WTC11 (cell line): ENCODE results near the gene TMOD3.

Source experiments
- CTCF ChIP-seq: fragments of 200-600 bp; IDR thresholded peaks from 2 replicates; pipeline ENCODE4 v1.8.0; 2022; ENCODE audit warnings: antibody characterized with exemption
- GTF2I ChIP-seq: fragments of 250-450 bp; sonication (Bioruptor Pico); conservative IDR thresholded peaks from 2 replicates; pipeline ENCODE4 v1.4.0; 2021; ENCODE audit warnings: mild to moderate bottlenecking
- IRF2 ChIP-seq: sonication (generic); formaldehyde crosslinking; IDR thresholded peaks from 2 replicates; pipeline ENCODE4 v1.8.0; 2022; ENCODE audit warnings: low read depth, missing genetic modification reagents, borderline replicate concordance
- JUN ChIP-seq: sonication (generic); formaldehyde crosslinking; IDR thresholded peaks from 2 replicates; pipeline ENCODE4 v1.8.0; 2023; ENCODE audit warnings: mild to moderate bottlenecking, missing genetic modification reagents
- NR1H2 ChIP-seq: sonication (generic); formaldehyde crosslinking; IDR thresholded peaks from 2 replicates; pipeline ENCODE4 v1.9.0; 2021; ENCODE audit warnings: mild to moderate bottlenecking, moderate library complexity, missing genetic modification reagents
- ZMAT4 ChIP-seq: fragments of 250-450 bp; sonication (Bioruptor Pico); IDR thresholded peaks from 2 replicates; pipeline ENCODE4 v1.9.0; 2021; ENCODE audit warnings: mild to moderate bottlenecking
- ZNF121 ChIP-seq: sonication (generic); formaldehyde crosslinking; IDR thresholded peaks from 2 replicates; pipeline ENCODE4 v1.8.0; 2023; ENCODE audit warnings: missing genetic modification reagents
- ZNF138 ChIP-seq: sonication (generic); formaldehyde crosslinking; conservative IDR thresholded peaks from 2 replicates; pipeline ENCODE4 v1.8.1; 2022; ENCODE audit warnings: mild to moderate bottlenecking, moderate library complexity, missing genetic modification reagents
- TF ChIP-seq, protein P1 (sequence below): sonication (generic); formaldehyde crosslinking; IDR thresholded peaks from 2 replicates; pipeline ENCODE4 v1.8.0; 2022; ENCODE audit warnings: mild to moderate bottlenecking, missing genetic modification reagents
- TF ChIP-seq, protein P2 (sequence below): sonication (generic); formaldehyde crosslinking; IDR thresholded peaks from 2 replicates; pipeline ENCODE4 v1.8.1; 2022; ENCODE audit warnings: low read depth, mild to moderate bottlenecking, moderate library complexity, missing genetic modification reagents, borderline replicate concordance
- TF ChIP-seq, protein P3 (sequence below): sonication (generic); formaldehyde crosslinking; IDR thresholded peaks from 2 replicates; pipeline ENCODE4 v1.8.0; 2022; ENCODE audit warnings: mild to moderate bottlenecking, missing genetic modification reagents
- TF ChIP-seq, protein P4 (sequence below): sonication (generic); formaldehyde crosslinking; IDR thresholded peaks from 2 replicates; pipeline ENCODE4 v1.8.1; 2022; ENCODE audit warnings: low read depth, missing genetic modification reagents, borderline replicate concordance

GRCh38 chr15:51887887-51888592 is 58.6 kb downstream of the TMOD3 start:
- TF ChIP-seq, protein P1, sequence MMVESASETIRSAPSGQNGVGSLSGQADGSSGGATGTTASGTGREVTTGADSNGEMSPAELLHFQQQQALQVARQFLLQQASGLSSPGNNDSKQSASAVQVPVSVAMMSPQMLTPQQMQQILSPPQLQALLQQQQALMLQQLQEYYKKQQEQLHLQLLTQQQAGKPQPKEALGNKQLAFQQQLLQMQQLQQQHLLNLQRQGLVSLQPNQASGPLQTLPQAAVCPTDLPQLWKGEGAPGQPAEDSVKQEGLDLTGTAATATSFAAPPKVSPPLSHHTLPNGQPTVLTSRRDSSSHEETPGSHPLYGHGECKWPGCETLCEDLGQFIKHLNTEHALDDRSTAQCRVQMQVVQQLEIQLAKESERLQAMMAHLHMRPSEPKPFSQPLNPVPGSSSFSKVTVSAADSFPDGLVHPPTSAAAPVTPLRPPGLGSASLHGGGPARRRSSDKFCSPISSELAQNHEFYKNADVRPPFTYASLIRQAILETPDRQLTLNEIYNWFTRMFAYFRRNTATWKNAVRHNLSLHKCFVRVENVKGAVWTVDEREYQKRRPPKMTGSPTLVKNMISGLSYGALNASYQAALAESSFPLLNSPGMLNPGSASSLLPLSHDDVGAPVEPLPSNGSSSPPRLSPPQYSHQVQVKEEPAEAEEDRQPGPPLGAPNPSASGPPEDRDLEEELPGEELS = no peak
- TF ChIP-seq CTCF (no peak), ZMAT4 (CRISPR knock-in tag) (no peak), GTF2I (CRISPR knock-in tag) (no peak), IRF2 (CRISPR knock-in tag) (no peak), ZNF121 (no peak), JUN (CRISPR knock-in tag) (no peak), NR1H2 (no peak), ZNF138 (no peak)
- TF ChIP-seq, protein P2, sequence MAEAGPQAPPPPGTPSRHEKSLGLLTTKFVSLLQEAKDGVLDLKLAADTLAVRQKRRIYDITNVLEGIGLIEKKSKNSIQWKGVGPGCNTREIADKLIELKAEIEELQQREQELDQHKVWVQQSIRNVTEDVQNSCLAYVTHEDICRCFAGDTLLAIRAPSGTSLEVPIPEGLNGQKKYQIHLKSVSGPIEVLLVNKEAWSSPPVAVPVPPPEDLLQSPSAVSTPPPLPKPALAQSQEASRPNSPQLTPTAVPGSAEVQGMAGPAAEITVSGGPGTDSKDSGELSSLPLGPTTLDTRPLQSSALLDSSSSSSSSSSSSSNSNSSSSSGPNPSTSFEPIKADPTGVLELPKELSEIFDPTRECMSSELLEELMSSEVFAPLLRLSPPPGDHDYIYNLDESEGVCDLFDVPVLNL (CRISPR knock-in tag) = no peak
- TF ChIP-seq, protein P3, sequence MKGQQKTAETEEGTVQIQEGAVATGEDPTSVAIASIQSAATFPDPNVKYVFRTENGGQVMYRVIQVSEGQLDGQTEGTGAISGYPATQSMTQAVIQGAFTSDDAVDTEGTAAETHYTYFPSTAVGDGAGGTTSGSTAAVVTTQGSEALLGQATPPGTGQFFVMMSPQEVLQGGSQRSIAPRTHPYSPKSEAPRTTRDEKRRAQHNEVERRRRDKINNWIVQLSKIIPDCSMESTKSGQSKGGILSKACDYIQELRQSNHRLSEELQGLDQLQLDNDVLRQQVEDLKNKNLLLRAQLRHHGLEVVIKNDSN (CRISPR knock-in tag) = no peak
- TF ChIP-seq, protein P4, sequence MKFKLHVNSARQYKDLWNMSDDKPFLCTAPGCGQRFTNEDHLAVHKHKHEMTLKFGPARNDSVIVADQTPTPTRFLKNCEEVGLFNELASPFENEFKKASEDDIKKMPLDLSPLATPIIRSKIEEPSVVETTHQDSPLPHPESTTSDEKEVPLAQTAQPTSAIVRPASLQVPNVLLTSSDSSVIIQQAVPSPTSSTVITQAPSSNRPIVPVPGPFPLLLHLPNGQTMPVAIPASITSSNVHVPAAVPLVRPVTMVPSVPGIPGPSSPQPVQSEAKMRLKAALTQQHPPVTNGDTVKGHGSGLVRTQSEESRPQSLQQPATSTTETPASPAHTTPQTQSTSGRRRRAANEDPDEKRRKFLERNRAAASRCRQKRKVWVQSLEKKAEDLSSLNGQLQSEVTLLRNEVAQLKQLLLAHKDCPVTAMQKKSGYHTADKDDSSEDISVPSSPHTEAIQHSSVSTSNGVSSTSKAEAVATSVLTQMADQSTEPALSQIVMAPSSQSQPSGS (CRISPR knock-in tag) = no peak
